BE2C (cell line): Measurements from ENCODE around the gene NOP56.

Source experiments
- DNase-seq: peaks from one replicate; pipeline ENCODE4 v3.0.0-alpha.2; 2020
- H3K27me3 ChIP-seq: fragments of 250-450 bp; sonication (Bioruptor Pico); 2 replicates; pipeline ENCODE4 v1.5.1; 2020; ENCODE audit warnings: mild to moderate bottlenecking
- H3K36me3 ChIP-seq: fragments of 250-450 bp; sonication (Bioruptor Pico); 2 replicates; pipeline ENCODE4 v1.5.1; 2020; ENCODE audit warnings: mild to moderate bottlenecking
- H3K4me1 ChIP-seq: fragments of 250-450 bp; sonication (Bioruptor Pico); 2 replicates; pipeline ENCODE4 v1.5.1; 2020
- H3K4me3 ChIP-seq: 2 replicates; pipeline ENCODE4 v1.5.1; 2011; ENCODE audit warnings: low read depth, low read length
- H3K9me3 ChIP-seq: fragments of 250-450 bp; sonication (Bioruptor Pico); 2 replicates; pipeline ENCODE4 v1.5.1; 2020
- CTCF ChIP-seq: IDR thresholded peaks from 2 replicates; pipeline ENCODE4 v1.5.1; 2012; ENCODE audit warnings: mild to moderate bottlenecking, low read depth, low read length

The NOP56 gene

GRCh38 chr20:2610326-2610725 lies 42.1 kb upstream of the NOP56 start:
- DNase-seq = no peak
- Histone ChIP-seq H3K36me3 (no peaks in the 10 kb centered on the region), H3K4me3 (no peak overlapping the region), H3K9me3 (no peaks in the 10 kb centered on the region), H3K27me3 (no peaks in the 10 kb centered on the region), H3K4me1 (no peaks in the 10 kb centered on the region)
- TF ChIP-seq CTCF = no peak

GRCh38 chr20:2610941-2611720 lies 41.3 kb upstream of the NOP56 start:
- H3K4me3 ChIP-seq = no peak overlapping the region
- H3K4me1 ChIP-seq = no peaks in the 10 kb centered on the region
- DNase-seq = peak; percentile 77
- H3K27me3 ChIP-seq = no peaks in the 10 kb centered on the region
- H3K36me3 ChIP-seq = no peaks in the 10 kb centered on the region
- no peaks in the 10 kb centered on the region for H3K9me3 ChIP-seq
- TF ChIP-seq CTCF = no peak

- no peak for TF ChIP-seq CTCF
- Histone ChIP-seq H3K9me3 (no peaks in the 10 kb centered on the region), H3K36me3 (no peaks in the 10 kb centered on the region), H3K27me3 (no peaks in the 10 kb centered on the region), H3K4me1 (no peaks in the 10 kb centered on the region), H3K4me3 (no peak overlapping the region)
- no peak for DNase-seq
Measured at GRCh38 chr20:2612073-2612472, 40.4 kb upstream of the NOP56 start.

GRCh38 chr20:2616634-2617033 lies 35.8 kb upstream of the NOP56 start:
- Histone ChIP-seq H3K4me3 (no peak overlapping the region), H3K36me3 (no peaks in the 10 kb centered on the region), H3K9me3 (no peaks in the 10 kb centered on the region), H3K27me3 (no peaks in the 10 kb centered on the region), H3K4me1 (no peaks in the 10 kb centered on the region)
- DNase-seq = no peak
- no peak for TF ChIP-seq CTCF

- Histone ChIP-seq H3K4me1 (no peaks in the 10 kb centered on the region), H3K27me3 (no peaks in the 10 kb centered on the region), H3K9me3 (no peaks in the 10 kb centered on the region), H3K36me3 (no peaks in the 10 kb centered on the region), H3K4me3 (no peak overlapping the region)
- no peak for DNase-seq
- TF ChIP-seq CTCF = no peak
Measured at GRCh38 chr20:2617099-2617714, 35.2 kb upstream of the NOP56 start.

- TF ChIP-seq CTCF = no peak
Measured at GRCh38 chr20:2618815-2619214, 33.6 kb upstream of the NOP56 start.

More at GRCh38 chr20:2618815-2619214, 33.6 kb upstream of the NOP56 start:
- no peaks in the 10 kb centered on the region for H3K36me3 ChIP-seq
- no peak overlapping the region for H3K4me3 ChIP-seq
- no peaks in the 10 kb centered on the region for H3K27me3 ChIP-seq
- no peaks in the 10 kb centered on the region for H3K4me1 ChIP-seq
- DNase-seq = no peak
- H3K9me3 ChIP-seq = no peaks in the 10 kb centered on the region
